ENCODE measurements around the gene CTXN2. TPM values are rescaled to one million over a fixed set of nuclear protein-coding genes. Genes with fewer than 3 reads are reported as not detected.

The CTXN2 gene
- total and polyA plus RNA-seq, 10 of the 15 experiments (the other 5 are each of a cell fraction or from before 2014, with no cell fraction given), result 0.01 to 0.09 TPM; not detected in 8

DNA sequence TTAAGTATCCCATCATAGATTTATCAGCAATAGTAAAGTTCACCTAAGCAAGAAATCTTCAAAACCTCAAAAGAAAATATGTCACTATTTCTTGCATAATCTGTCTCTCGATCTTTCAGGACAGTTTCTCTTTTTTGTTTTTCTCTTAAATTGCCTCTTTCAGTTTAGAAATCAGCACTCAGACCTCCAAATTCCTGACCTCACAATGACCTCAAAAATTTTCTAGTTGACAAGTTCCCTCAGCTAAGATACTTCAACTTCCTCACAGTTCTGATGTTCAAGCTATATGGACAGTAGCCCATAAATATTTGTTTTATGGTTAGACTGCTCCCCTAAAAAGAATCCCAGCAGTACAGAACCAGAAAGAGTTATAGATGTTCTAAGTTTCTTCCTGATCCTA, 46.6 kb upstream of the CTXN2 start (continued):
- TF ChIP-seq, protein P1, sequence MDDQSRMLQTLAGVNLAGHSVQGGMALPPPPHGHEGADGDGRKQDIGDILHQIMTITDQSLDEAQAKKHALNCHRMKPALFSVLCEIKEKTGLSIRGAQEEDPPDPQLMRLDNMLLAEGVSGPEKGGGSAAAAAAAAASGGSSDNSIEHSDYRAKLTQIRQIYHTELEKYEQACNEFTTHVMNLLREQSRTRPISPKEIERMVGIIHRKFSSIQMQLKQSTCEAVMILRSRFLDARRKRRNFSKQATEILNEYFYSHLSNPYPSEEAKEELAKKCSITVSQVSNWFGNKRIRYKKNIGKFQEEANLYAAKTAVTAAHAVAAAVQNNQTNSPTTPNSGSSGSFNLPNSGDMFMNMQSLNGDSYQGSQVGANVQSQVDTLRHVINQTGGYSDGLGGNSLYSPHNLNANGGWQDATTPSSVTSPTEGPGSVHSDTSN (IDR thresholded peaks at IDR 0.05; ENCODE audit: insufficient replicate concordance, low read depth, low read length), result no peak
- TF ChIP-seq CREB1 (IDR thresholded peaks at IDR 0.05; ENCODE audit: low read depth) (peak; percentile 77), CREM (IDR thresholded peaks at IDR 0.05; ENCODE audit: low read depth) (no peak), TBL1XR1 (IDR thresholded peaks at IDR 0.05; ENCODE audit: low read depth, low read length) (no peak), PAX8 (IDR thresholded peaks at IDR 0.05) (no peak)
- TF ChIP-seq, protein P2, sequence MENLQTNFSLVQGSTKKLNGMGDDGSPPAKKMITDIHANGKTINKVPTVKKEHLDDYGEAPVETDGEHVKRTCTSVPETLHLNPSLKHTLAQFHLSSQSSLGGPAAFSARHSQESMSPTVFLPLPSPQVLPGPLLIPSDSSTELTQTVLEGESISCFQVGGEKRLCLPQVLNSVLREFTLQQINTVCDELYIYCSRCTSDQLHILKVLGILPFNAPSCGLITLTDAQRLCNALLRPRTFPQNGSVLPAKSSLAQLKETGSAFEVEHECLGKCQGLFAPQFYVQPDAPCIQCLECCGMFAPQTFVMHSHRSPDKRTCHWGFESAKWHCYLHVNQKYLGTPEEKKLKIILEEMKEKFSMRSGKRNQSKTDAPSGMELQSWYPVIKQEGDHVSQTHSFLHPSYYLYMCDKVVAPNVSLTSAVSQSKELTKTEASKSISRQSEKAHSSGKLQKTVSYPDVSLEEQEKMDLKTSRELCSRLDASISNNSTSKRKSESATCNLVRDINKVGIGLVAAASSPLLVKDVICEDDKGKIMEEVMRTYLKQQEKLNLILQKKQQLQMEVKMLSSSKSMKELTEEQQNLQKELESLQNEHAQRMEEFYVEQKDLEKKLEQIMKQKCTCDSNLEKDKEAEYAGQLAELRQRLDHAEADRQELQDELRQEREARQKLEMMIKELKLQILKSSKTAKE (IDR thresholded peaks at IDR 0.05; ENCODE audit: low read depth, poor library complexity, severe bottlenecking), result peak; percentile 24
- TF ChIP-seq, protein P3, sequence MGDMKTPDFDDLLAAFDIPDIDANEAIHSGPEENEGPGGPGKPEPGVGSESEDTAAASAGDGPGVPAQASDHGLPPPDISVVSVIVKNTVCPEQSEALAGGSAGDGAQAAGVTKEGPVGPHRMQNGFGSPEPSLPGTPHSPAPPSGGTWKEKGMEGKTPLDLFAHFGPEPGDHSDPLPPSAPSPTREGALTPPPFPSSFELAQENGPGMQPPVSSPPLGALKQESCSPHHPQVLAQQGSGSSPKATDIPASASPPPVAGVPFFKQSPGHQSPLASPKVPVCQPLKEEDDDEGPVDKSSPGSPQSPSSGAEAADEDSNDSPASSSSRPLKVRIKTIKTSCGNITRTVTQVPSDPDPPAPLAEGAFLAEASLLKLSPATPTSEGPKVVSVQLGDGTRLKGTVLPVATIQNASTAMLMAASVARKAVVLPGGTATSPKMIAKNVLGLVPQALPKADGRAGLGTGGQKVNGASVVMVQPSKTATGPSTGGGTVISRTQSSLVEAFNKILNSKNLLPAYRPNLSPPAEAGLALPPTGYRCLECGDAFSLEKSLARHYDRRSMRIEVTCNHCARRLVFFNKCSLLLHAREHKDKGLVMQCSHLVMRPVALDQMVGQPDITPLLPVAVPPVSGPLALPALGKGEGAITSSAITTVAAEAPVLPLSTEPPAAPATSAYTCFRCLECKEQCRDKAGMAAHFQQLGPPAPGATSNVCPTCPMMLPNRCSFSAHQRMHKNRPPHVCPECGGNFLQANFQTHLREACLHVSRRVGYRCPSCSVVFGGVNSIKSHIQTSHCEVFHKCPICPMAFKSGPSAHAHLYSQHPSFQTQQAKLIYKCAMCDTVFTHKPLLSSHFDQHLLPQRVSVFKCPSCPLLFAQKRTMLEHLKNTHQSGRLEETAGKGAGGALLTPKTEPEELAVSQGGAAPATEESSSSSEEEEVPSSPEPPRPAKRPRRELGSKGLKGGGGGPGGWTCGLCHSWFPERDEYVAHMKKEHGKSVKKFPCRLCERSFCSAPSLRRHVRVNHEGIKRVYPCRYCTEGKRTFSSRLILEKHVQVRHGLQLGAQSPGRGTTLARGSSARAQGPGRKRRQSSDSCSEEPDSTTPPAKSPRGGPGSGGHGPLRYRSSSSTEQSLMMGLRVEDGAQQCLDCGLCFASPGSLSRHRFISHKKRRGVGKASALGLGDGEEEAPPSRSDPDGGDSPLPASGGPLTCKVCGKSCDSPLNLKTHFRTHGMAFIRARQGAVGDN (IDR thresholded peaks at IDR 0.05), result 0 out of 2 replicates have a peak, but pooled peaks have one; percentile 6
